Erythroblast (primary cell): ENCODE measurements around the gene CIB2.

Experiments
- GATA1 ChIP-seq: IDR thresholded peaks from 2 replicates; pipeline ENCODE4 v1.6.1; 2011; ENCODE audit warnings: low read depth, mild to moderate bottlenecking, control low read depth, low read length, moderate library complexity
- POLR2A ChIP-seq: IDR thresholded peaks from 2 replicates; pipeline ENCODE4 v1.6.1; 2011; ENCODE audit warnings: mild to moderate bottlenecking, low read length

- TF ChIP-seq POLR2A = no peak
- no peak for TF ChIP-seq GATA1
Observed at GRCh38 chr15:78112551-78112950, 18.7 kb downstream of the CIB2 start.
